ENCODE measurements around the gene KRTAP5-2. TPM values are rescaled to one million over a fixed set of nuclear protein-coding genes. Genes with fewer than 3 reads are reported as not detected.

Gene KRTAP5-2
- total and polyA plus RNA-seq, 2 of the 8 experiments (the other 6 are each of a cell fraction or from before 2014, with no cell fraction given) = not detected

- TF ChIP-seq CHD7 (IDR thresholded peaks at IDR 0.05; ENCODE audit: insufficient replicate concordance, low read length) (no peak), POLR2A (IDR thresholded peaks at IDR 0.05; ENCODE audit: control extremely low read depth in 1 of 2, low read depth in 2 of 2, low read length in 2 of 2) (no peak), KDM1A (IDR thresholded peaks at IDR 0.05; ENCODE audit: borderline replicate concordance, low read length) (no peak)
Measured at GRCh38 chr11:1581976-1582375, 16.1 kb downstream of the KRTAP5-2 start (continued).

All from H1 (cell line).